ENCODE data around the gene ASTE1.

GRCh38 chr3:131001071-131001470 lies 25.6 kb downstream of the ASTE1 start:
- TF ChIP-seq CTCF (IDR thresholded peaks at IDR 0.05) (no peak), POLR2AphosphoS5 (IDR thresholded peaks at IDR 0.05) (no peak)

Data from prostate gland (tissue), 2 donors.